Testis (tissue), 3 donors: ENCODE data around the gene ZNF776. TPM values are rescaled to one million over a fixed set of nuclear protein-coding genes. Genes with fewer than 3 reads are reported as not detected.
"Not testable (repeated sequence)": the region's sequence is repeated elsewhere in the genome, so short reads cannot be mapped to it uniquely, and the experiment has no call there.

Experiments used
- DNase-seq: peaks from one replicate; pipeline ENCODE4 v3.0.0-alpha.2; 2019
- H3K27ac ChIP-seq, 2 donors: fragments of 200-600 bp; sonication (generic); one replicate each; pipeline ENCODE4 v1.5.1; 2019
- H3K27me3 ChIP-seq: fragments of 200-600 bp; sonication (generic); one replicate; pipeline ENCODE4 v1.5.1; 2019
- H3K36me3 ChIP-seq: fragments of 200-600 bp; sonication (generic); one replicate; pipeline ENCODE4 v1.5.1; 2017; ENCODE audit warnings: low read depth; ENCODE audit errors: missing control alignments
- H3K4me1 ChIP-seq: fragments of 200-600 bp; sonication (generic); one replicate; pipeline ENCODE4 v1.5.1; 2019
- H3K4me3 ChIP-seq, 2 donors: fragments of 200-600 bp; sonication (generic); one replicate each; pipeline ENCODE4 v1.5.1; 2017 to 2019
- H3K9me3 ChIP-seq: fragments of 200-600 bp; sonication (generic); one replicate; pipeline ENCODE4 v1.5.1; 2017
- POLR2A ChIP-seq: fragments of 450-650 bp; IDR thresholded peaks from one replicate; pipeline ENCODE4 v1.6.1; 2017; ENCODE audit warnings: antibody characterized with exemption, mild to moderate bottlenecking, moderate library complexity
- WGBS, 2 donors: methylation state at CpG; one replicate each; pipeline ENCODE4 v1.1.5; 2018; 5-methylcytosine and 5-hydroxymethylcytosine counted together
- intact Hi-C: fragments of 100-400 bp; cut with DNase I; formaldehyde crosslinking; loops from one replicate; pipeline ENCODE4 v1.15.1; 2023; ENCODE audit warnings: low total_unique reads
- polyA plus RNA-seq: library from polyadenylated mRNA; stranded (reverse); fragments of 350-450 nt; fragmentation: Illumina TruSeq; extraction: RNeasy Lipid Tissue Mini Kit (QIAGEN cat#74804); gene quantifications from one replicate; pipeline ENCODE4 v1.2.3, GENCODE V29; 2014; ENCODE audit warnings: low read depth, low replicate concordance; ENCODE audit not compliant: insufficient read depth
- total RNA-seq, 2 donors: library from RNA; depleted of rRNA; stranded (reverse); fragments of >200 nt; gene quantifications; one replicate each; pipeline ENCODE4 v1.2.3, GENCODE V29; 2016
- TF ChIP-seq, protein P1 (sequence below), 3 experiments: fragments of 450-650 bp in 2 of 3; fragments of 200-600 bp in 1 of 3; sonication (generic) in 1 of 3; IDR thresholded peaks; one replicate each; pipeline ENCODE4 v1.5.1; 2016 to 2019; ENCODE audit warnings: antibody characterized with exemption in 3 of 3, mild to moderate bottlenecking in 2 of 3, moderate library complexity in 1 of 3

The ZNF776 gene
- total and polyA plus RNA-seq, 3 donors from 2014 or later, result 11.8 to 31.0 (median 21.7) TPM

- TF ChIP-seq POLR2A, result no peak
- TF ChIP-seq, protein P1, sequence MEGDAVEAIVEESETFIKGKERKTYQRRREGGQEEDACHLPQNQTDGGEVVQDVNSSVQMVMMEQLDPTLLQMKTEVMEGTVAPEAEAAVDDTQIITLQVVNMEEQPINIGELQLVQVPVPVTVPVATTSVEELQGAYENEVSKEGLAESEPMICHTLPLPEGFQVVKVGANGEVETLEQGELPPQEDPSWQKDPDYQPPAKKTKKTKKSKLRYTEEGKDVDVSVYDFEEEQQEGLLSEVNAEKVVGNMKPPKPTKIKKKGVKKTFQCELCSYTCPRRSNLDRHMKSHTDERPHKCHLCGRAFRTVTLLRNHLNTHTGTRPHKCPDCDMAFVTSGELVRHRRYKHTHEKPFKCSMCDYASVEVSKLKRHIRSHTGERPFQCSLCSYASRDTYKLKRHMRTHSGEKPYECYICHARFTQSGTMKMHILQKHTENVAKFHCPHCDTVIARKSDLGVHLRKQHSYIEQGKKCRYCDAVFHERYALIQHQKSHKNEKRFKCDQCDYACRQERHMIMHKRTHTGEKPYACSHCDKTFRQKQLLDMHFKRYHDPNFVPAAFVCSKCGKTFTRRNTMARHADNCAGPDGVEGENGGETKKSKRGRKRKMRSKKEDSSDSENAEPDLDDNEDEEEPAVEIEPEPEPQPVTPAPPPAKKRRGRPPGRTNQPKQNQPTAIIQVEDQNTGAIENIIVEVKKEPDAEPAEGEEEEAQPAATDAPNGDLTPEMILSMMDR (IDR thresholded peaks at IDR 0.05), result no peak
- Histone ChIP-seq H3K27ac (no peak overlapping the region), H3K36me3 (no peaks in the 10 kb centered on the region), H3K4me1 (no peaks in the 10 kb centered on the region), H3K9me3 (no peaks in the 10 kb centered on the region), H3K27me3 (no peaks in the 10 kb centered on the region), H3K4me3 (peak overlapping the region in 1 of 2 donors; percentile 38)
- 60 to 70% methylated on average over 5 of the region's 5 CpGs for WGBS, 2 donors
- intact Hi-C loops, result no loop called here
- DNase-seq, result no peak
Observed at GRCh38 chr19:57786906-57787305, 40.3 kb downstream of the ZNF776 start.

- H3K4me1 ChIP-seq, result no peaks in the 10 kb centered on the region
- H3K27me3 ChIP-seq, result no peaks in the 10 kb centered on the region
- H3K27ac ChIP-seq, result no peak overlapping the region
- no peaks in the 10 kb centered on the region for H3K9me3 ChIP-seq
- TF ChIP-seq POLR2A, result no peak
- no peaks in the 10 kb centered on the region for H3K36me3 ChIP-seq
- intact Hi-C loops, result no loop called here
- DNase-seq, result no peak
- no peak overlapping the region for H3K4me3 ChIP-seq
Observed at GRCh38 chr19:57788114-57788692, 41.6 kb downstream of the ZNF776 start.

- WGBS, 2 donors, result 99% methylated on average over 4 of the region's 4 CpGs
- intact Hi-C loops, result no loop called here
- H3K27ac ChIP-seq, result no peak overlapping the region
- no peaks in the 10 kb centered on the region for H3K9me3 ChIP-seq
- H3K4me1 ChIP-seq, result no peaks in the 10 kb centered on the region
- H3K4me3 ChIP-seq, result no peak overlapping the region
- DNase-seq, result no peak
- TF ChIP-seq, protein P1 (IDR thresholded peaks at IDR 0.05), result no peak
- no peak for TF ChIP-seq POLR2A
- no peaks in the 10 kb centered on the region for H3K27me3 ChIP-seq
- H3K36me3 ChIP-seq, result no peaks in the 10 kb centered on the region
Observed at GRCh38 chr19:57789288-57789687, 42.7 kb downstream of the ZNF776 start.

- H3K4me3 ChIP-seq, H3K9me3 ChIP-seq, intact Hi-C loops, DNase-seq, H3K4me1 ChIP-seq, H3K27ac ChIP-seq, H3K36me3 ChIP-seq, H3K27me3 ChIP-seq: not testable (repeated sequence)
- WGBS, 2 donors, result 83 to 95% methylated on average over 1 of the region's 1 CpG
Observed at GRCh38 chr19:57796580-57796979, 50.0 kb downstream of the ZNF776 start.

- intact Hi-C loops, result no loop called here
- Histone ChIP-seq H3K9me3 (no peaks in the 10 kb centered on the region), H3K27ac (no peak overlapping the region), H3K4me1 (no peaks in the 10 kb centered on the region), H3K36me3 (no peaks in the 10 kb centered on the region), H3K4me3 (no peak overlapping the region), H3K27me3 (no peaks in the 10 kb centered on the region)
- 80 to 81% methylated on average over 5 of the region's 5 CpGs for WGBS, 2 donors
- TF ChIP-seq, protein P1 (IDR thresholded peaks at IDR 0.05), result no peak
- TF ChIP-seq POLR2A, result no peak
- no peak for DNase-seq
Observed at GRCh38 chr19:57800696-57801095, 54.1 kb downstream of the ZNF776 start.

- TF ChIP-seq, protein P1 (IDR thresholded peaks at IDR 0.05), result no peak
- no peak for TF ChIP-seq POLR2A
- no peaks in the 10 kb centered on the region for H3K27me3 ChIP-seq
- WGBS, 2 donors, result 88 to 89% methylated on average over 4 of the region's 4 CpGs
- H3K27ac ChIP-seq, result no peak overlapping the region
- no peak overlapping the region for H3K4me3 ChIP-seq
- intact Hi-C loops, result no loop called here
- no peak for DNase-seq
- H3K9me3 ChIP-seq, result no peaks in the 10 kb centered on the region
- no peaks in the 10 kb centered on the region for H3K36me3 ChIP-seq
- no peaks in the 10 kb centered on the region for H3K4me1 ChIP-seq
Observed at GRCh38 chr19:57802269-57802668, 55.7 kb downstream of the ZNF776 start.
